ENCODE data around the gene MEP1A.
"Not testable (repeated sequence)": the region's sequence is repeated elsewhere in the genome, so short reads cannot be mapped to it uniquely, and the experiment has no call there.

The MEP1A gene, protein sequence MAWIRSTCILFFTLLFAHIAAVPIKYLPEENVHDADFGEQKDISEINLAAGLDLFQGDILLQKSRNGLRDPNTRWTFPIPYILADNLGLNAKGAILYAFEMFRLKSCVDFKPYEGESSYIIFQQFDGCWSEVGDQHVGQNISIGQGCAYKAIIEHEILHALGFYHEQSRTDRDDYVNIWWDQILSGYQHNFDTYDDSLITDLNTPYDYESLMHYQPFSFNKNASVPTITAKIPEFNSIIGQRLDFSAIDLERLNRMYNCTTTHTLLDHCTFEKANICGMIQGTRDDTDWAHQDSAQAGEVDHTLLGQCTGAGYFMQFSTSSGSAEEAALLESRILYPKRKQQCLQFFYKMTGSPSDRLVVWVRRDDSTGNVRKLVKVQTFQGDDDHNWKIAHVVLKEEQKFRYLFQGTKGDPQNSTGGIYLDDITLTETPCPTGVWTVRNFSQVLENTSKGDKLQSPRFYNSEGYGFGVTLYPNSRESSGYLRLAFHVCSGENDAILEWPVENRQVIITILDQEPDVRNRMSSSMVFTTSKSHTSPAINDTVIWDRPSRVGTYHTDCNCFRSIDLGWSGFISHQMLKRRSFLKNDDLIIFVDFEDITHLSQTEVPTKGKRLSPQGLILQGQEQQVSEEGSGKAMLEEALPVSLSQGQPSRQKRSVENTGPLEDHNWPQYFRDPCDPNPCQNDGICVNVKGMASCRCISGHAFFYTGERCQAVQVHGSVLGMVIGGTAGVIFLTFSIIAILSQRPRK

DNA sequence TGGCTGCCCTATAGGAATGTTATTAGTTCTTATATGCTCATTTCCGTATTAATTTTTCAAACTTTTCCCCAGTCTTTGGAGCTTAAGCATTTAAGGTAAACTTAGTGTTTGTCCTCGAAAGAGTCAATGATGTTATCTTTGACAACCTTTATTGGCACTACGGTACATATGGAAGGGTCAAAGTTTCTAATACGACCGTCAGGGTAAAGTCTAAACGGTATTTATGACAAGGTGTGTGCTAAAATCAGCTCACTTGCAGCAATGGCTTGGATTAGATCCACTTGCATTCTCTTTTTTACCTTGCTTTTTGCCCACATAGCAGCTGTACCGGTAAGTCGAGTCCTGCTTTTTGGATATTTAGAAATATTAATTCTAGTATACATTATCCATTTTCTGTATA lies at the start of gene MEP1A:
Gene MEP1A (plus strand): TSS at position 252 of the 400 bp plus-strand sequence. CDS start 10 bp downstream, at position 262.
- no peak for DNase-seq (ENCODE audit: low read depth)

DNA sequence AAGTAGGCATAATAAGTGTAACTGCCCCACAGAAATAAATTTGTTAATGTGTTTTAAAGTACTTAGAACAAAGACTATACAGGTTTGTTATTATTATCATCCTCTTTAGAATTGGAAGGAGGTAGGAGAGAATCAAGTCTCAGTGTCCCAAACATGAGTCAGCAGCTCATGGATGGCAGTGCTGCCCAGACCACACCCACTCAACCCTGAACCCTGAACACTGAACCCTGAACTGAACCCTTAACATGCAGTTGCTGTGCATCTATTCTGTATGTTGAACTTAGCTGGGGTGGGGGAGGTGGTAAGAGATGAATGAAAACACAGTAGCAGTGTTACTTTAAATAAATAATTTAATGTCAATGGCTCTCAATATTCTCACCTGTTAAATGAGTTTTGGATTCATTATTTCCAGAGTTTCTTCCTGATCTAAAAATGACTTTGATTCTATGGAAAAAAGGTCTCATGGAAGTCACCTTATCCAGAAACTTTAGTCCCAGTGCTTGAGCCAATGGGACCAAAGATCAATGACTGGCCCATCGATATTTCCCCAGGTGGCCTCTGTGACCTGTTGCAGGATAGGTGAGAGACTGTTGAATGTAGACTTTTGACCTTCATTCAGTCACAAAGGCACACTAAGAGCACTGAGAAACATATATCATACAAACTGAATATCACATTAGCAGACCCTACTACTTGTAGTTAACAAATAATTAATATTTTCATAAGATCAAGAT lies 49.6 kb upstream of the MEP1A start:
- no peak for DNase-seq (ENCODE audit: low read depth)

DNA sequence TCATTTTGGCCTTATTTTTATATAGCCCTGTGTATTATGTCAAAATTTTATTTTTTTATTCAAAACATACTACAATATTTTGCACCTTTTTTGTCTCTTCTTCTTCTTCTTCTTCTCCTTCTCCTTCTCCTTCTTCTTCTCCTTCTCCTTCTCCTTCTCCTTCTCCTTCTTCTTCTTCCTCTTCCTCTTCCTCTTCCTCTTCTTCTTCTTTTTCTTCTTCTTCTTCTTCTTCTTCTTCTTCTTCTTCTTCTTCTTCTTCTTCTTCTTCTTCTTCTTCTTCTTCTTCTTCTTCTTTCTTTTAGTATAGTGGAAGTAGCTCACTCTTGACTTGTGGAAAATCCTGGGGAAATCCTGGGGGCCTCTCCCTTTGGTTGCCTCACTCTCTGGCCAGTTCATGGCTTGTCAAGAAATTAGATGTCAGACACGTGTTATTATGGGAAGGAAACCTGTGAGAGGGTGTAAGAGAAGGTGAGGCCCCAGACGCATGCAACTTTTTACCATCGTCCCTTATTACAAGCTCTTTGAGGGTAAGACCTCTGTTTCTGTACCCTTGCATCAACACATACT lies 48.9 kb upstream of the MEP1A start:
- not testable (repeated sequence) for DNase-seq (ENCODE audit: low read depth)

DNA sequence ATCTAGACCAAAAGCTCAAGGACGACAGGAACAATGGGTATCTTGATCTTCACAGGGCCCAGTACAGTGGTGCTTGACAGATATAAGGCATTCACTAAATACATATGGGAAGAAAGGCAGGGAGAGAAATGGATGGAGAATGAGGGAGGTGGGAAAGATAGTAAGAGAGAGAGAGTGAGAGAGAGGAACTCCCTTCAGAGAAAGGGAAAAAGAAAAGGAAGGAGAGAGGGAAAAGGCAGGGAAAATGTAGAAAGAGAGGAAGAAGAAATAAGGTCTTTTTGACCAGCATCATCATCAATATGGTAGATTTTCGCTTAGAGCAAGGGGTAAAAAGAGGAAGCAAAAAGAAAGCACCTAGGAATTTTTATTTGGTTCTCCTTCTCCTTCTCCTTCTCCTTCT lies 47.2 kb upstream of the MEP1A start:
- DNase-seq (ENCODE audit: low read depth) = no peak

DNA sequence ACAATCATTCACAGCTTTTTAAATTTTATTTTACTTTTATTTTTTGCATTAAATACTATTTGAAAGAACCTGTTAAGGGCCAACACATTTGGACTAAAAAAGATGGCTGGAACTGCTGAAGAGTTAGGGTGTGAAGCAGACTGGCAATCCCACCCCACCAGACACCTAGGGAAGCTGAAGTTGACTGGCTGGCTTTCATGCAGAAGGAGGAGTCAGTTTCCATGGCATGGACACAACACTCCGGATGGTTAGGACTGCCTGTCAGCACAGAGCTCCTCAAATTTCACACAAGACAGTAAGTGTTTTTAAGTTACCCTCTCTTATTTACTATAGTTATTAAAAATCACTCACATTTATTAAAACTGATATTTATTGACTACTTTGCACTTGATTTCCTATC lies 46.5 kb upstream of the MEP1A start, which contains the start of gene ANKRD66:
Gene ANKRD66 (plus strand): TSS at position 238 of the 400 bp plus-strand sequence. CDS start 5,016 bp downstream, outside the sequence.
- DNase-seq (ENCODE audit: low read depth) = no peak

DNA sequence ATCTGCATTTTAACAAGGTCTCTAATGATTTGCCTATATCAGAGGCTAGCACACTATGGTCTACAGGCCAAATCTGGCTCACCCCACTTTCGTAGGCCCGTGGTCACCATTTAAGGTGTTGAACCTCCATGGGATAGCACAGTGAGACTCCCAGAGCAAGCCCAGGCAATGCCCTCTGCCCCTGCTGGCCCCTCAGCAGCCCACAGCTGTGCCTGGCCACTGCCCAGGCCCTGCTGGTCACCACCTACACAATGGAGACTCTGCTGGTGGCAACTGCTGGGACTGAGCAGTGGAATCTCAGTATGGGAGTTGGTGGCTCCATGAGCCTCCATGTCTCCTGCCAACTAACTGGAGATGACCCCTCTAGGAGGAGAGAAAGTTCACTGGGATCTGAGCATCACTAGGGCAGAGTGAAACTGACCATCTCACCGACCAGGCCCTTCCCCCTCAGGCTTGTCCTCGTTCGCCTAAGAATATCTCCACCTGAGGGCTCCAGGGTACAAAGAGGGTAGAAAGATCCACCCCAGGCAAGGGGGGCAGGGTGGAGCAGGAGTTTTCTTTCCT lies 44.2 kb upstream of the MEP1A start:
- no peak for DNase-seq (ENCODE audit: low read depth)

DNA sequence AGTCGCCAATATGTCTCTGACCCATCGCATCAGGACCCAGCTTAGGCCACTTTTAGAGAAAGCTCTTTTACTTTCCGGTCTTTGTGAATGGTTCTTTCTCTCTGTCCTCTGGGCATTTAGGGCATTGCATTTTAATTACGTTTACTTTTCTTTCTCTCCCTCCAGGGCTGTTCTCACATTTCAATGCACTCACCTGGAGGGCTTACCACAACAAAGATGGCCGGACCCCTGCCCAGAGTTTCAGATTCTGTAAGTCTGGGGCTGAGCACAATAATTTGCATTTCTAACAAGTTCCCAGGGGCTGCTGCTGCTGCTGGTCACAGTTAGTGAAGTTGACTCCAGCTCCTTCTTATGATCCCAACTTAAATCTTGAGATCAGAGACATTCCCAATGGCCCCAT lies 43.5 kb upstream of the MEP1A start:
- DNase-seq (ENCODE audit: low read depth) = no peak

DNA sequence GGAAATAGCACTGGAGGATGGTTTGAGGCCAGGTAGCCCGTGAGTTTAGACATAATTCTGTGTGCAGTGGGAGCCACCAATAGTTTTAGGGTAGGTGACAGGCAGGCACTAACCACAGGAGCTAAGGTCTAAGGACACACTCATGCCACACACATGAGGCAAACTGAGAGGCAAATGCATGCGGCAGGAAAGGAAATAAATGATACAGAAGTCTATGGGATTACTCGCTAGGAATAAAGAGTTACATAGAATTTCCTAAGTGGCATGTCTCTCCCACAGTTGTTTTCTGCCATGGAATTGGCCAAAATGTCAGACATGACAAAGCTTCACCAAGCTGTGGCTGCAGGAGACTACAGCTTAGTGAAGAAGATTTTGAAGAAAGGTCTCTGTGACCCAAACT lies 41.5 kb upstream of the MEP1A start:
- DNase-seq (ENCODE audit: low read depth) = no peak

DNA sequence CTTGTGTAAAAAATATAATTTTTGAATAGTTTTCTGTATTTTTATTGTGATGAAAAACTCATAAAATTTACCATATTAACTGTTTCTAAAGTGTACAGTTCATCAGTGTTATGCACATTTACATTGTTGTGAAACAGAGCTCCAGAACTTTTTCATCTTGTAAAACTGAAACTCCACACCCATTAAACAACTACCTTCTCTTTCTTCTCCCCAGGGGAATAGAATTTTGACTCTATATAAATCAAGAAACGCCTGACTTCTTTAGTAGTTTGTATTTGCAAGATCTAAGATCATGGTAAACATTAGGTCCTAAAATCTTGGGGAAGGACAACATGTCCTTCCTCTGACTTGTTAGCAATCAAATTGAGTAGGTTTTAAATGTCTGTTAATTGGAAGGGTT lies 37.3 kb upstream of the MEP1A start:
- DNase-seq (ENCODE audit: low read depth) = no peak

DNA sequence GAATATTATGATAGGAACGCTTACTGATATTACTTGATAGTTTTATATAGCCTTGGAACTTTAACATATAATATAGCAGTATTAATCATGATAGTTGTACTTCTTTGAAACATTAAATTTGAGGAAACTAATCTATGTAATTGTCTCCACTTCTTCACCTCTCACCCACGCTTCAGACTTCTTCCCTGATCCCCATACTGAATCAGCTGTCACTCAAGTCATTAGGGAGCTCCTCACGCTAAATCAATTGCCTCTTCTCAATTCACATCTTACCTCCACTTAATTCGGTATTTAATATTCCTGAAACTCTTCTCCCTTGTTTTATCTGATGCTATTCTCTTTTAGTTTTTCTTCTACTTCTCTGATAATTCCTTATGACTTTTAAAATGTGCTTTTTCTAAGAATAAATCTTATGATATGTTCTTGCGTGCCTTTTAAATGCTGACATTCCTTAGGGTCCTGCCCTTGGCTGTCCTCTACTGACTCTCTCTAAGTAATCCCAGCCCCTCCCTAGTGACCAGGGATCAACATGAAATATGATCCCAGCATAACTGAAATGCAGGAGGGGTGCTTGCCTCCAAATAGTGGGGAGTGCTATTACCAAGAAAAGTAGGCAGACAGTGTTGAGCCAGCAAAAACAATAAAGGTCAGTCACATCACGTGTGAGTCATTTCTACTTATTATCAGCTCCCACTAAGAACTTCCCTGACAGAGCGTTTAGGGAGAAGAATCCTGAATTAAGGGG lies 36.5 kb upstream of the MEP1A start:
- DNase-seq (ENCODE audit: low read depth) = no peak

DNA sequence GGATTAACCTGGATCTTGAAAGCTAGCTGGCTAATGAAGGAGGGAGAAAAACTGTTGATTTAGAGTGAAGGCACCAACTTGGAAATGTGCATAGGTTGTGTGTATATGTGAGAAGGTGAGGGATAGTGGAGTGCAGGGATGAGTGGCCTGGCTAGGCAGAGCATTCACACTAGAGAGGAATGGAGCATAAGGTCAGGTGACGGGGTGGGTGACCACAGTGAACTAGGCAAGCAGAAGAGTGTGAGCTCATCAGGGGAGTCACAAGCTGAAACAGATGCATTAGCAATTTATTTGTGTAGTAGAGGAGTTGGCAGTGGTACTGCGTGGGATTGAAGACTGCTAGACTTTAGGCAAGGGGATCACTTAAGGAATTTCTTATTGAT lies 36.0 kb upstream of the MEP1A start:
- no peak for DNase-seq (ENCODE audit: low read depth)

DNA sequence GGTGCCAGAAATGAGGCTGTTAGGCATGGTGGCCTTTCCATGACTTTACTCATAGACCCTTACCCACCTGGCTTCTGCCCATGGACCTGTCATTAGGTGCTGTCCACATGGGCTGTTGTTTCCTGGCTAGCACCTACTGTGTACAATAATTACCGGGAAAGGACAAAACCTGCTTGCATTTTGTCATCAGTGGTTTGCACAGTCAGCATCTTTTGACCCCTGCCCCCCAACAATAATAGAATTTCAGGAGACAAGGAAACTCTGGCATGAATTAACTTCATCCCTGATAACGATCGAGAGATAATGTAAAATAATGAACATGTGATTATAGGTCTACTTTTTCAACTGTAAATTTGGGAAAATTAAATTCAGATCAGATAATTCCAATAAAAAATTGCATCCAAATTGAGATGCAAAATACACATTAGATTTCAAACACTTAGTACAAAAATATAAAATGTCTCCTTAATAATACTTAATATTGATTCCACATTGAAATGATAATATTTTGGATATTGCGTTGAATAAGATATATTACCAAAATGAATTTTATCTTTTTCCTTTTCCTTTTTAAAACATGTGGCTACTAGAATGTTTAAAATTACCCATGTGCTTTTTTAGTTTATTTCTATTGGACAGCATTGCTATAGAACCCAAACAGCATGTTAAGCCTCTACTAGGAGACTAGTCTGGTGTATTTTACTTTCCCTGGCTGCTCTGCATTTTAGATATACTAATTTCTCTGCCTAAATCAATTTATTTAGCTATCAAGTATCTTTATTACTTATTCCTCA lies 34.0 kb upstream of the MEP1A start:
- no peak for DNase-seq (ENCODE audit: low read depth)

DNA sequence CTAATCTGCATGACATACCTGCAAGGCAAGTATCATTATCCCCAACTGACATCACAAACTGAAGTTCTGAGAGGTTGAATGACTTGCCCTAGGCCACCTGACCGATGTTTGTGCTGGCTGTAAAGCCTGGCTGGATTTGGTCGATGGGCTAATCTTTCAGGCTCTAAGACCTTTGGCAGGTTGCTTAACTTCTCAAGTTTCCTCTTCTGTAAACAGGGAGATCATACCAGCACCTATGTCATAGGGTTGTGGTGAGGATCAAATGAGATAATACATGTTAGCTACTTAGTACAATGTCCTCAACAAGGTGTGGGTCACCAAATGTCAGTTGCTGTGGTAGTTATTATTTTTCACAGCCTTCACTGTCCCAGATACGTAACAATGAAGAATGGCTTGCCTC lies 32.3 kb upstream of the MEP1A start:
- no peak for DNase-seq (ENCODE audit: low read depth)

DNA sequence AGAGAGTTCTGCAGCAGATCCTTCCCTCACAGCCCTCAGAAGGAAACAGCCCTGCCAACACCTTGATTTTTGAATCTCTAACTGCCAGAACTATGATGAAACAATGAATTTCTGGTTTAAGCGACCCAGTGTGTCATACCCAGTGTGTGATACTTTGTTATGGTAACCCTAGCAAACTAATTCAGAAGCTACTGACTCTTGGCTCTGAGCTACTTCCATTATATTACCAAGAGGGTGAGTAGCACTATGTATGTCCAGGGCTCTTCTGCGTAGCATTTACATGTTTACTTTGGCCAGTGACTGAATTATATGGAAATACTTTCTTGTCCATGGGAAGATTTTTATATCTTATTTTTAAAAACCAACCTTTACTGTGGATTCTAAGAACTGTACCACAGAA lies 29.7 kb upstream of the MEP1A start:
- no peak for DNase-seq (ENCODE audit: low read depth)

DNA sequence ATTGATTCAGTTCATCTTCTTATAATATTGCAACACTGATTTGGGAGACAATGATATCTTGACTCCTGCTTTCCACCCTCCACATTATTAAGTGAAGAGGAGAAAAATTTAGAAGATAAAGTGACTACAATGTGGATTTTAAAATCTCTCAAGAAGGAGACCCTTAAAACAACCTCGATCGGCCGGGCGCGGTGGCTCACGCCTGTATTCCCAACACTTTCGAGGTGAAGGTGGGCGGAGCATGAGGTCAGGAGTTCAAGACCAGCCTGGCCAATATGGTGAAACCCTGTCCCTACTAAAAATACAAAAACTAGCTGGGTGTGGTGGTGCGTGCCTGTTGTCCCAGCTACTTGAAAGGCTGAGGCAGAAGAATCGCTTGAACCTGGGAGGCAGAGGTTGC lies 28.9 kb upstream of the MEP1A start:
- not testable (repeated sequence) for DNase-seq (ENCODE audit: low read depth)

DNA sequence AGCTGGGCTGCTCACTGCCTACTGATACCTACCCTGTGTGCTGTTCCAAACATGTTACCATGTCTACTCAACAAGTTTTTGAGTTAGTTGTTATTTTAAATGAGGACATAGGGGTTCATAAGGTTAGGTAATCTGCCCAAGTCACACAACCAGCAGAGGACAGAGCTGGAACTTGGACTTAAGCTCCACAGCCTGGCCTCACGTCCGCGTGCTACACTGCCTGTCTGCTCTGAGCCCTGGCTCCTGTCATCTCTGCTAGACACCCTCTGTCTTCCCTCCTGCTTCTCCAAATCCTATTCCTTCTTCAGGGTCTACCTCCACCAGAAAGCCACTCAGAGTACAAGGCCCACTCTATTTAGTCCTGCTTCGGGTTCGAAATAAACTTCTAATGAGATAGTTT lies 28.2 kb upstream of the MEP1A start:
- no peak for DNase-seq (ENCODE audit: low read depth)

DNA sequence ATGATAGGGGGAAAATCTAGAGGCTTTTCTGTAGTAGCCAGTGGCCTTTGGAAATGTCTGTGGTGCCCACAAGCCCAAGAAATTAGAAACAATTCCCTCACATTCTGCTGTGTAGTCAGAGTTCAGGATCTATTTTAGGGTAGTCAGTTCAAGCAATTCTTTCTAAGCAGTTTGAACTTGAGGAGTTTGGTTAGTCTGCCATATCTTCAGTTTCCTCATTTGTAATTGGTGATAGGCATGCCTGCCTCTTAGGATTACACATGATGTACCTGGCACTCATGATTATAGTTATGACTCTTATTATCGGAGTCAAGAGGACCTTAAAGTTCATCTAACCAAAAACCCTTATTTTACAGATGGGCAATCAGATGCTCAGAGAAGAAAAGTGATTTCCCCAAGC lies 21.2 kb upstream of the MEP1A start:
- no peak for DNase-seq (ENCODE audit: low read depth)

DNA sequence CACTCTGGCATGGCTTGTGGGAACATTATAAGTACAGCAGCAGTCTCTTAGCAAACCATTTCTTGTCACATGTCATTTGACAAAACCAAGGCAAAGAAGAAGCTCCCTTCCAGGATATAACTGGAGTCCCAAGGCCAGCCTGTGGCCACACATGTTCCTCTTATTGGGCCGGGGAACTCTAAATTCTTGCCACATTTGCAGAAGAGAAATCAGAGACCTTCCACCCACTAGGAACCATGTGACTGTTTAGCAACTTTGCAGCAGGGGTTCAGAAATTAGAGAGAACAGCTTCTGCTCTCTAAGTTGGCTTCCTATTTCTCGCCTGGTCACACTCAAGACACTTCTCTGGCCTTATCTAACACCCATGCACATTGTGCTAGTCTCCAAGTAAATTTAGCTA lies 20.4 kb upstream of the MEP1A start:
- DNase-seq (ENCODE audit: low read depth) = no peak

DNA sequence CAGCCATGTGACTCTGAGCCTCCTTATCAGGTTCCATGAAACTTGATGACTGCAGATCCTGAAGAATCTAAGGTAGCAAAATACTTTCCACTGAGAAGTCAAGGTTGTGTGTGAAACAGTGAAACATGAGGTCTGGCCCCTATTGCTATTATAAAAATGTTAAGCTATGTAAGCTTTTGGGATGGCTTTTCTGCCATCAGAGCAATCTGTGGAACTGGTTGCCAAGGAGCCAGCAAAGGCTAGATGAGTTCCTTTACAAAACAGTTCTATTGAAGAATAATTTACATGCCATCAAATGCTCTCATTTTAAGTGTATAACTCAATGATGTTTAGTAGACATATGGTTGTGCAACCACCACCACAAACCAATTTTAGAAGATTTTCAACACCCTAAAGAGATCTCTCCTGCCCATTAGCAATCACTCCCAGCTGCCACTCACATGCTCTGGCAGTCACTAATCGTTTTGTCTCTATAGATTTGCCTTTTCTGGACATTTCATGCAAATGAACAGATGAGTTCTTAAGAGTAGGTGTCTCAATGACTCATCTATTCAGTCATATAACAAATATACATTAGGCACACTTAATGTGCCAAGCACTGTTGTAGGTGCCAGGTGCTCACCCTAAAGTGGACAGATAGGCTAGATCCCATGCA lies 19.9 kb upstream of the MEP1A start:
- DNase-seq (ENCODE audit: low read depth) = no peak

DNA sequence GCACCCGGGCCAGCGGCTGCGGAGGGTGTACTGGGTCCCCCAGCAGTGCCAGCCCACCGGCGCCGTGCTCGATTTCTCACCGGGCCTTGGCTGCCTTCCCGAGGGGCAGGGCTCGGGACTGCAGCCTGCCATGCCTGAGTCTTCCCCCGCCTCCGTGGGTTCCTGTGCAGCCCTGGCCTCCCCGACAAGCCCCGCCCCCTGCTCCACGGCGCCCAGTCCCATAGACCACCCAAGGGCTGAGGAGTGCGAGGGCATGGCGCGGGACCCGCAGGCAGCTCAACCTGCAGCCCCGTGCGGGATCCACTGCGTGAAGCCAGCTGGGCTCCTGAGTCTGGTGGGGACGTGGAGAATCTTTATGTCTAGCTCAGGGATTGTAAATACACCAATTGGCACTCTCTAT lies 18.5 kb upstream of the MEP1A start:
- not testable (repeated sequence) for DNase-seq (ENCODE audit: low read depth)

Measured in EH (cell line).